IPS-20b (cell line): ENCODE results near the gene DNASE1L3.

ENCODE experiments used
- H3K27ac ChIP-seq: one replicate; pipeline ENCODE4 v1.5.1; 2013; ENCODE audit warnings: low read length
- H3K27me3 ChIP-seq: 2 replicates; pipeline ENCODE4 v1.6.1; 2013; ENCODE audit warnings: mild to moderate bottlenecking, low read length, inconsistent platforms; ENCODE audit not compliant: insufficient read depth
- H3K36me3 ChIP-seq: 2 replicates; pipeline ENCODE4 v1.6.1; 2013; ENCODE audit warnings: low read depth, mild to moderate bottlenecking, inconsistent platforms, low read length, moderate library complexity; ENCODE audit not compliant: insufficient read depth
- H3K4me1 ChIP-seq: 2 replicates; pipeline ENCODE4 v1.6.1; 2013; ENCODE audit warnings: mild to moderate bottlenecking, control low read depth, inconsistent platforms, low read length, moderate library complexity; ENCODE audit not compliant: insufficient read depth
- H3K4me3 ChIP-seq: 2 replicates; pipeline ENCODE4 v1.5.1; 2013; ENCODE audit warnings: mild to moderate bottlenecking, low read length, inconsistent platforms
- H3K9ac ChIP-seq: 2 replicates; pipeline ENCODE4 v1.6.1; 2013; ENCODE audit warnings: low read depth, mild to moderate bottlenecking, inconsistent platforms, low read length, moderate library complexity
- H3K9me3 ChIP-seq: 2 replicates; pipeline ENCODE4 v1.6.1; 2013; ENCODE audit warnings: mild to moderate bottlenecking, low read depth, low read length, inconsistent platforms; ENCODE audit not compliant: insufficient read depth

Gene DNASE1L3

GRCh38 chr3:58180099-58180880, 30.5 kb downstream of the DNASE1L3 start:
- Histone ChIP-seq H3K4me1 (peaks cover 7% of the 10 kb centered on the region; the same call in 1 of the 2 replicates), H3K27me3 (peaks cover 9% of the 10 kb centered on the region), H3K36me3 (no peaks in the 10 kb centered on the region), H3K4me3 (no peak overlapping the region), H3K27ac (no peak overlapping the region), H3K9me3 (no peaks in the 10 kb centered on the region), H3K9ac (no peak overlapping the region)

GRCh38 chr3:58179235-58180098, 31.3 kb downstream of the DNASE1L3 start:
- no peaks in the 10 kb centered on the region for H3K9me3 ChIP-seq
- H3K4me3 ChIP-seq: no peak overlapping the region
- H3K4me1 ChIP-seq: peaks cover 12% of the 10 kb centered on the region

DNA sequence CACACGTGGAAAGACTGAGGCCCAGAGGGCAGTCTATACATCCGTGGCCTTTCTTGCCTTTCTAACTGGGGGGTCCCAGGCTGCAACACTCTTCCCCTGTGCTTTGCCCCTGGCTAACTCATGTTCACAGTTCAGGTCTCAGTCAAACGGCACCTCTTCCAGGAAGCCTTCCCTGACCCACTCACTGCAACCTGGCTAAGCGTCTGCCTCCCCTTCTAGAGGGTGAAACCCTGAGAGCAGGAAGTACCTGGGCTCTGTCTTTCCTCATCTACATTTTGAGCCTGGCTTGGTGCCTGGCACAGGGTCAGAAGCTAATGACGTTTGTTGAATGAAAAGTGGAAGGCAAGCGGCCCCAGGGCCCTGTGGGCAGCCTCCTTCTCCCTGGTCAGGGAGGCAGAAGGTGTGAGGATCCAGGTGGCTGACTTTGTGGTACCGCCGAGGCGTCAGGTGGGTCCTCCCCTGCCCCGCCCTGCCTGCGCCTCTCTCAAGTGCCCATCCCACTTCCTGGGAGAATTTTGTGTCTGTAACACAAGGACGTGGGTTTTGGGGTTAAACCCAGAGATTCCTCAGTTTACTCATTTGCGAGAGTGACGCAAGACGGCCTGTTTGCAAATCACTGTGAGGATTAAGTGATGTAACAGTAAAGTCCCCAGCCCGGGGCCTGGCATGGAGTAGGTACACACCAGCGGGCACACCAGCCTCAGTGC, 32.1 kb downstream of the DNASE1L3 start:
- no peak overlapping the region; the same call in 1 of the 2 replicates for H3K9ac ChIP-seq
- H3K9me3 ChIP-seq: no peaks in the 10 kb centered on the region
- H3K4me1 ChIP-seq: peaks cover 17% of the 10 kb centered on the region
- H3K4me3 ChIP-seq: peak overlapping the region; percentile 69; the same call in 1 of the 2 replicates
- H3K27me3 ChIP-seq: peaks cover 9% of the 10 kb centered on the region
- H3K36me3 ChIP-seq: no peaks in the 10 kb centered on the region
- no peak overlapping the region for H3K27ac ChIP-seq

More at GRCh38 chr3:58179235-58180098, 31.3 kb downstream of the DNASE1L3 start:
- Histone ChIP-seq H3K27me3 (peaks cover 9% of the 10 kb centered on the region), H3K9ac (no peak overlapping the region), H3K36me3 (no peaks in the 10 kb centered on the region), H3K27ac (no peak overlapping the region)

DNA sequence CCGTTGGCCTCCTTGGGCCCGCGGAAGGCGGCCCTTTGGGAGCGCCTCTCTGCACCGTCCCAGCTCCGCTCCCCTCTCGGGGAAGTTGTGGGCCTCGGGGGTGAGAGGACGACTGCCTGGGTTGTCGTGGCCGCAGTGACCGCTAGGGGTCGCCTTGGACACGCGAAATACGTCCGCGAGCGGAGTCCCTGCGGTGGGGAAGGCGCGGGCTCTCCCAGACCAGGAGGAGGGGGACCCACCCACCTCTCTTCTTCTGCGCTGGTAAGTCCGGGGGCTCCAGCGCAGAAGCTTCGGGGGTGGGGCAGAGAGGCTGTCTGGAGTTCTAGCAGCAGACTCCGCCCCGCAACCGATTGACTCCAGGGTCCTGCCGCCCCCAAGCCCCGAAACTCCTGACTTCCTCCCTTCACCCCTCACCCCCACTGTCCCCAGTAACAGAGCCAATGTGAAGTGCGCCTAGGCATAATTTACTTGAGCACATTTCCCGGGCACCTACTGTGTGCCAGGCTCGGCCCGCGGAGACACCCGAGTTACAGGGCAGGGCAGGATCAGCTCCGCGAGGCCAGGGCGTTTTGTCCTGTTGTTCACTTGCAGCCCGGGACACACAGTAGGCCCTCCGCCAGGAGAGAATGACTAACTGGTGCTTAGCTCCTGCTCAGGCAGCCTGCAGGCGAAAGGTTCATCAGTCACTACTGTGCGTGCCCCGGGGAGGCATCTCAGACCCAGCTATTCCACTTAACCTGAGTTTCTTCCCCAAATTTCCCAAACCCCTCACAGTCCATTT, 32.8 kb downstream of the DNASE1L3 start:
- peak overlapping the region; percentile 69 for H3K4me3 ChIP-seq
- H3K9me3 ChIP-seq: no peaks in the 10 kb centered on the region
- peak overlapping the region; percentile 59; the same call in 1 of the 2 replicates for H3K9ac ChIP-seq
- H3K27ac ChIP-seq: no peak overlapping the region
- peaks cover 9% of the 10 kb centered on the region for H3K27me3 ChIP-seq
- H3K36me3 ChIP-seq: no peaks in the 10 kb centered on the region
- H3K4me1 ChIP-seq: peaks cover 24% of the 10 kb centered on the region

DNA sequence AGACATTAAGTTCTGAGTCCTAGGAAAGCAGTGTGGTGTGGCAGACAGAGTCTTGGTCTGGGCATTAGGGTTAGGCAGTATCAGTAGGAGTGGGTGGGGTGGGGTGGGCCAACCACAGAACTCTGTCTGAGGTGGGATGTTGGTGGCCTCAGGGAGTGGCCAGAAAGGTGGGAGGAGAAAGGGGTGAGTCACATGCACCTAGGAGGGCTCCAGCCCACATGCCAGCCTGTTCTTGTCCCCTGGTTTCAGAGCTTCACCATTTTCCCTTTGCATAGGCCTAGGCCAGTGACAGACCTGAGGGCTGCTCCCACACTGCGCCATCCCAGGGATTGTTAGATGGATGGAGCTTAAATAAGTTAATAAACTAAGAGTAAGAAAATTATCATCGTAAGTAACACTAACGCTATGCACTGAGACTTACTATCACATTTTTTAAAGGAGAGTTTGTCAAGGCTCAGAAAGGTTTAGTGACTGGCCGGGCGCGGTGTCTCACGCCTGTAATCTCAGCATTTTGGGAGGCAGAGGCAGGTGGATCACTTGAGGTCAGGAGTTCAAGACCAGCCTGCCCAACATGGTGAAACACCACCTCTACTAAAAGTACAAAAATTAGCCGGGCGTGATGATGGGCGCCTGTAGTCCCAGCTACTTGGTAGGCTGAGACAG, 33.8 kb downstream of the DNASE1L3 start:
- H3K9me3 ChIP-seq: no peaks in the 10 kb centered on the region
- peaks cover 9% of the 10 kb centered on the region for H3K27me3 ChIP-seq
- H3K9ac ChIP-seq: no peak overlapping the region
- no peaks in the 10 kb centered on the region for H3K36me3 ChIP-seq
- H3K27ac ChIP-seq: no peak overlapping the region
- peaks cover 24% of the 10 kb centered on the region for H3K4me1 ChIP-seq
- H3K4me3 ChIP-seq: peak overlapping the region; percentile 69; the same call in 1 of the 2 replicates

GRCh38 chr3:58176185-58176530, 34.6 kb downstream of the DNASE1L3 start:
- Histone ChIP-seq H3K9ac (peak overlapping the region; percentile 19; the same call in 1 of the 2 replicates), H3K4me3 (no peak overlapping the region), H3K27ac (no peak overlapping the region)

DNA sequence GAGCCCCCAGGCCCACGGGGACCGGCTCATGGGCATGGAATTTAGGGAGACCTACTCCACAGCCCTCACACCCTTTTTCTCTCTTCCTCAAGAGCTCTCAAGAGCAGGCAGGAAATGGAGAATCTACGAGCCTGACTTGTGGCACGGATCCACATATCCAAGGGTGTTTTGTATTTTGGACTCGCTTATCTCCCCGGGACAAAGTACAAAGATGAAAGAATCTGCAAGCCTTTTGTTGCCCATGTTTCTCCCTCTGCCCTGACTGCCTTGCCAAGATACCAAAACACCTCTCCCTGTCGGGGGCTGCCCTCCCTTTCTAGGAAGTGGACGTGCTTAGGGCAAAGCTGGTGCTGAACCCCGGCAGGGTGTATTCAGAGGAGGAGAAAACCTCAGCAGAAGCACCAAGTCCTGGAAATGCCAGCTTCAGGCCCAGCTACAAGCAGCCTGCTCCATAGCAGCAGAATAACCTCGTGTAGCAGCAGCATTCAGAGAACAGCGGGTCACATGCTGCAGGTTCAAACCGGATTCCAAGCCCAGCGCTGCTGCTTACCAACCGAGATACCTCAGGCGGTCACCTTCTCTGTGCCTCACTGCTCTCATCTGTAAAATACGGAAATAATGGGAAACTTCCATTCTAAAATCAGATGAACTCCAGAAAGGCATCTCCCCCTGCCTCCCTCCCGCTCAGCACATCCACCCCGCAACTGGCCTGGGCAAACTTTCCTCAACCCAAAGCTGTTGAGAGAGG, 35.2 kb downstream of the DNASE1L3 start:
- peaks cover 24% of the 10 kb centered on the region for H3K4me1 ChIP-seq
- H3K27ac ChIP-seq: no peak overlapping the region
- H3K9me3 ChIP-seq: no peaks in the 10 kb centered on the region
- H3K9ac ChIP-seq: peak overlapping the region; percentile 19; the same call in 1 of the 2 replicates
- peaks cover 12% of the 10 kb centered on the region for H3K36me3 ChIP-seq
- H3K27me3 ChIP-seq: peaks cover 9% of the 10 kb centered on the region
- H3K4me3 ChIP-seq: no peak overlapping the region

More at GRCh38 chr3:58176185-58176530, 34.6 kb downstream of the DNASE1L3 start:
- no peaks in the 10 kb centered on the region for H3K9me3 ChIP-seq
- peaks cover 7% of the 10 kb centered on the region; the same call in 1 of the 2 replicates for H3K36me3 ChIP-seq
- peaks cover 9% of the 10 kb centered on the region for H3K27me3 ChIP-seq
- peaks cover 24% of the 10 kb centered on the region for H3K4me1 ChIP-seq

DNA sequence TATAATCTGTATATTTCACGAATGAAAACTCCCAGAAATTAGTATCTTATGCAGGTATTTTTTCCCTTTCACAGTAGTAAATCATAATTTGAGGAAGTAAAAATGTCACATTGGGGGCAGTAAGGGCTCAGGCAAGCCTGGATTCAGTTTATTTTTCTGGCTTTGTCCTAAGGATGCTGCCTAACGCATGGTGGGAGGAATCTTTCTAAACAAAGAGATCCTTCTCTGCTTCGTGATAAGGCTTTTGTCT, 35.7 kb downstream of the DNASE1L3 start:
- Histone ChIP-seq H3K4me3 (no peak overlapping the region), H3K9ac (peak overlapping the region; percentile 19; the same call in 1 of the 2 replicates), H3K4me1 (peaks cover 24% of the 10 kb centered on the region), H3K9me3 (no peaks in the 10 kb centered on the region), H3K27me3 (peaks cover 9% of the 10 kb centered on the region), H3K27ac (no peak overlapping the region), H3K36me3 (peaks cover 16% of the 10 kb centered on the region)

DNA sequence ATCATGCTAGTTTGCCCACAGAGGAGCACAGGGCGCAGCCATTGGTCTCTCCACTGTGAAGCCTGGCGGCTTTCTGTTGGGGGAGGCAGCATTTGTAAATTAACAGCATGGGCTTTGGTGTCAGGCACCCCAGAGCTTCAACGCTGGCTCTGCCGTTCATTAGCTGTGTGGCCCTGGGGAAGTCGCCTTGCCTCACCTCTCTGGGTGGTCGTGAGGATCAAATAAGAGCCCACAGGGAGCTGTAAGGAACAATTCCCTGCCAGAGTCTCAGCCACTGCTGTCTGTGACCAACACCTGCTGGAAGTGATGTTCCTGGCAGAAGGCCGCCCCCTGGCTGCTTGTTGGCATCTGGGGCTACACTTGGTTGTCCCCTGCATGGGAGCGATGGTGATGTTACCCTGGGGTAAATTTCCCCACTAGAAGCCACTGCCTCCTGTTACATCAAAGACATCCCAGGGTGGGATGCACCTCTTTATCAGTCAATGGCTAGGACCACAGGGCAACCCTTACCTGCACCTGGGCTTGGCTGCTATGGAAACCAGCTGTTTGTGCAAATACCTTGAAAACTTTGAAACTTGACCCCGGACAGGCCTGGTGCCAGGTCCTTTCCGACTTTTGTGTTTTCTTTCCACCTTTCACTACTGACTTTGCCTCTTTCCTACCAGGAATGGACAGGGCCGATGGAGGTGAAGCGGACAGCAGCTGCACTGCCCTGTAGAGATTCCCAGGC, 36.9 kb downstream of the DNASE1L3 start:
- Histone ChIP-seq H3K4me3 (no peak overlapping the region), H3K9me3 (no peaks in the 10 kb centered on the region), H3K27ac (no peak overlapping the region), H3K9ac (no peak overlapping the region), H3K36me3 (peaks cover 29% of the 10 kb centered on the region), H3K4me1 (peaks cover 24% of the 10 kb centered on the region), H3K27me3 (peaks cover 9% of the 10 kb centered on the region)
